H9 (cell line): ENCODE results near the gene CCM2. TPM values are rescaled to one million over a fixed set of nuclear protein-coding genes. Genes with fewer than 3 reads are reported as not detected.

Experiments used
- DNase-seq: peaks from one replicate; pipeline ENCODE4 v3.0.0-alpha.2; 2017
- H2AFZ ChIP-seq: one replicate; pipeline ENCODE4 v1.6.1; 2013; ENCODE audit warnings: mild to moderate bottlenecking, low read length, control low read depth, moderate library complexity
- H2AK5ac ChIP-seq: 2 replicates; pipeline ENCODE4 v1.6.1; 2013; ENCODE audit warnings: low read length, control low read depth, mixed read lengths; ENCODE audit not compliant: insufficient read length
- H2BK120ac ChIP-seq: one replicate; pipeline ENCODE4 v1.6.1; 2013; ENCODE audit warnings: low read depth, mild to moderate bottlenecking, low read length, control low read depth, inconsistent platforms; ENCODE audit not compliant: poor library complexity, severe bottlenecking
- H2BK12ac ChIP-seq: 2 replicates; pipeline ENCODE4 v1.6.1; 2013; ENCODE audit warnings: low read length, control low read depth, mixed read lengths, low read depth; ENCODE audit not compliant: insufficient read length
- H2BK15ac ChIP-seq: 2 replicates; pipeline ENCODE4 v1.6.1; 2013; ENCODE audit warnings: low read depth, low read length, control low read depth
- H2BK20ac ChIP-seq: one replicate; pipeline ENCODE4 v1.6.1; 2013; ENCODE audit warnings: low read depth, mild to moderate bottlenecking, low read length, control low read depth, inconsistent platforms; ENCODE audit not compliant: poor library complexity, severe bottlenecking
- H2BK5ac ChIP-seq: 2 replicates; pipeline ENCODE4 v1.6.1; 2013; ENCODE audit warnings: low read length, control low read depth, mixed read lengths; ENCODE audit not compliant: insufficient read length
- H3K14ac ChIP-seq: 2 replicates; pipeline ENCODE4 v1.6.1; 2013; ENCODE audit warnings: low read length, control low read depth; ENCODE audit not compliant: insufficient read depth
- H3K18ac ChIP-seq: 2 replicates; pipeline ENCODE4 v1.6.1; 2013; ENCODE audit warnings: low read depth, mild to moderate bottlenecking, mixed read lengths, low read length, control low read depth; ENCODE audit not compliant: insufficient read length
- H3K23ac ChIP-seq: 2 replicates; pipeline ENCODE4 v1.6.1; 2013; ENCODE audit warnings: low read length, control low read depth, mixed read lengths, low read depth; ENCODE audit not compliant: insufficient read length
- H3K23me2 ChIP-seq: 2 replicates; pipeline ENCODE4 v1.6.1; 2013; ENCODE audit warnings: low read depth, mild to moderate bottlenecking, mixed read lengths, low read length, control low read depth; ENCODE audit not compliant: insufficient read length, poor library complexity, severe bottlenecking
- H3K27ac ChIP-seq: 2 replicates; pipeline ENCODE4 v1.5.1; 2013; ENCODE audit warnings: low read length, control low read depth, mixed read lengths, low read depth; ENCODE audit not compliant: insufficient read length
- H3K27me3 ChIP-seq: 2 replicates; pipeline ENCODE4 v1.6.1; 2013; ENCODE audit warnings: low read length, control low read depth, inconsistent platforms; ENCODE audit not compliant: insufficient read depth
- H3K4ac ChIP-seq: 2 replicates; pipeline ENCODE4 v1.6.1; 2013; ENCODE audit warnings: low read depth, mild to moderate bottlenecking, control low read depth, inconsistent platforms, low read length, moderate library complexity
- H3K4me1 ChIP-seq: 2 replicates; pipeline ENCODE4 v1.6.1; 2013; ENCODE audit warnings: low read length, control low read depth, inconsistent platforms; ENCODE audit not compliant: insufficient read depth
- H3K4me2 ChIP-seq: 2 replicates; pipeline ENCODE4 v1.6.1; 2013; ENCODE audit warnings: low read length, control low read depth, mixed read lengths; ENCODE audit not compliant: insufficient read length, insufficient read depth
- H3K56ac ChIP-seq: 2 replicates; pipeline ENCODE4 v1.6.1; 2013; ENCODE audit warnings: low read depth, mild to moderate bottlenecking, mixed read lengths, low read length, control low read depth; ENCODE audit not compliant: insufficient read length
- H3K79me1 ChIP-seq: 2 replicates; pipeline ENCODE4 v1.6.1; 2013; ENCODE audit warnings: low read depth, mild to moderate bottlenecking, moderate library complexity, low read length, control low read depth, inconsistent platforms; ENCODE audit not compliant: insufficient read depth, poor library complexity, severe bottlenecking
- H3K79me2 ChIP-seq: 2 replicates; pipeline ENCODE4 v1.6.1; 2013; ENCODE audit warnings: low read length, control low read depth, inconsistent platforms; ENCODE audit not compliant: insufficient read depth
- H3K9ac ChIP-seq: 2 replicates; pipeline ENCODE4 v1.6.1; 2013; ENCODE audit warnings: low read length, control low read depth, mixed read lengths; ENCODE audit not compliant: insufficient read length; ENCODE audit errors: extremely low read depth
- H3K9me3 ChIP-seq: one replicate; pipeline ENCODE4 v1.6.1; 2013; ENCODE audit warnings: low read depth, low read length, inconsistent platforms; ENCODE audit not compliant: control insufficient read depth
- H3T11ph ChIP-seq: one replicate; pipeline ENCODE4 v1.6.1; 2013; ENCODE audit warnings: mild to moderate bottlenecking, low read length, control low read depth, inconsistent platforms
- H4K20me1 ChIP-seq: one replicate; pipeline ENCODE4 v1.6.1; 2013; ENCODE audit not compliant: control insufficient read depth, insufficient read length, insufficient read depth
- H4K5ac ChIP-seq: 2 replicates; pipeline ENCODE4 v1.6.1; 2013; ENCODE audit warnings: low read depth, mild to moderate bottlenecking, mixed read lengths, low read length, control low read depth; ENCODE audit not compliant: insufficient read length
- H4K8ac ChIP-seq: replicated peaks from 2 replicates; pipeline ENCODE4 v1.6.1; 2013; ENCODE audit warnings: low read length, control low read depth, mixed read lengths, low read depth; ENCODE audit not compliant: insufficient read length
- H4K91ac ChIP-seq: 2 replicates; pipeline ENCODE4 v1.6.1; 2013; ENCODE audit warnings: low read depth, mild to moderate bottlenecking, moderate library complexity, mixed read lengths, low read length, control low read depth; ENCODE audit not compliant: insufficient read length
- H3K27ac Mint-ChIP-seq, 3 experiments: 2 replicates in 2 of 3; 3 replicates in 1 of 3; pipeline ENCODE4 v1.8.0; 2020 to 2021; ENCODE audit warnings: mixed read lengths in 3 of 3, mild to moderate bottlenecking in 1 of 3, moderate library complexity in 1 of 3
- H3K27me3 Mint-ChIP-seq: 2 replicates; pipeline ENCODE4 v1.8.0; 2021; ENCODE audit warnings: low read depth, mild to moderate bottlenecking, moderate library complexity, mixed read lengths
- H3K36me3 Mint-ChIP-seq, 3 experiments: 2 replicates in 2 of 3; 3 replicates in 1 of 3; pipeline ENCODE4 v1.8.0; 2020 to 2021; ENCODE audit warnings: low read depth in 3 of 3, mixed read lengths in 3 of 3; ENCODE audit not compliant: insufficient read depth in 1 of 3
- H3K4me1 Mint-ChIP-seq, 2 experiments: 2 replicates each; pipeline ENCODE4 v1.8.0; 2020; ENCODE audit warnings: mixed read lengths in 2 of 2
- H3K4me3 Mint-ChIP-seq, 2 experiments: 2 replicates in 1 of 2; 3 replicates in 1 of 2; pipeline ENCODE4 v1.8.0; 2020 to 2021; ENCODE audit warnings: mild to moderate bottlenecking in 2 of 2, mixed read lengths in 2 of 2, moderate library complexity in 1 of 2
- H3K9me3 Mint-ChIP-seq, 2 experiments: 2 replicates in 1 of 2; 3 replicates in 1 of 2; pipeline ENCODE4 v1.8.0; 2020; ENCODE audit warnings: mild to moderate bottlenecking in 2 of 2, mixed read lengths in 2 of 2, moderate library complexity in 1 of 2
- CTCF ChIP-seq: fragments of 200-600 bp; sonication (generic); conservative IDR thresholded peaks from 3 replicates; pipeline ENCODE4 v1.8.0; 2021; ENCODE audit warnings: antibody characterized with exemption, mild to moderate bottlenecking
- WGBS: extraction: QIAGEN DNeasy Blood & Tissue Kit; methylation state at CpG from one replicate; pipeline ENCODE4 v1.1.7; 2013; ENCODE audit warnings: missing lambda C conversion rate, low lambda C conversion rate, mixed read lengths; ENCODE audit not compliant: insufficient read length; ENCODE audit errors: extremely low coverage; 5-methylcytosine and 5-hydroxymethylcytosine counted together
- total RNA-seq: library from RNA; stranded (reverse); gene quantifications from 2 replicates; pipeline ENCODE4 v1.2.1, GENCODE V29; 2021

The CCM2 gene
- total RNA-seq, 1 experiment from 2014 or later, result 30.4 TPM

- Histone ChIP-seq H3K27me3 (no peaks in the 10 kb centered on the region), H3K14ac (no peak overlapping the region), H3K79me1 (no peaks in the 10 kb centered on the region), H2BK12ac (no peak overlapping the region), H3K4ac (no peak overlapping the region), H2BK120ac (no peak overlapping the region), H3K18ac (no peak overlapping the region), H2BK20ac (no peak overlapping the region), H2AK5ac (no peak overlapping the region), H3K56ac (no peak overlapping the region), H3T11ph (no peak overlapping the region), H2AFZ (no peak overlapping the region), H4K8ac (no peak overlapping the region), H4K91ac (no peak overlapping the region), H3K23me2 (peaks cover 4% of the 10 kb centered on the region), H3K9me3 (no peaks in the 10 kb centered on the region), H3K79me2 (peaks cover 7% of the 10 kb centered on the region; the same call in 1 of the 2 replicates), H3K23ac (no peak overlapping the region), H3K9ac (no peak overlapping the region), H2BK5ac (no peak overlapping the region), H3K4me1 (no peaks in the 10 kb centered on the region; the same call in 1 of the 2 replicates), H3K4me2 (no peak overlapping the region), H4K5ac (no peak overlapping the region), H3K27ac (no peak overlapping the region), H2BK15ac (no peak overlapping the region), H4K20me1 (no peaks in the 10 kb centered on the region)
- no CpG with 5 or more reads among the region's 2 CpGs for WGBS
- Mint-ChIP-seq H3K4me3 (0 out of 5 replicates have a peak overlapping the region, but pooled peaks of 1 of the 2 experiments have one; percentile 97), H3K36me3 (peaks cover 0 to 7% (median 0%) of the 10 kb centered on the region in 3 experiments; a peak in 4 of 7 replicates), H3K27me3 (no peaks in the 10 kb centered on the region), H3K9me3 (no peaks in the 10 kb centered on the region), H3K4me1 (peaks cover 12 to 14% of the 10 kb centered on the region in 2 experiments), H3K27ac (no peak overlapping the region)
- DNase-seq, result no peak
- TF ChIP-seq CTCF, result no peak
These were observed 1.8 kb downstream of the CCM2 start for GRCh38 chr7:45001826-45002225.
